Measurements from ENCODE around the gene CDK6.
A peak's percentile ranks its signal among the peaks of the same experiment; 100 is the strongest.

Gene CDK6

DNA sequence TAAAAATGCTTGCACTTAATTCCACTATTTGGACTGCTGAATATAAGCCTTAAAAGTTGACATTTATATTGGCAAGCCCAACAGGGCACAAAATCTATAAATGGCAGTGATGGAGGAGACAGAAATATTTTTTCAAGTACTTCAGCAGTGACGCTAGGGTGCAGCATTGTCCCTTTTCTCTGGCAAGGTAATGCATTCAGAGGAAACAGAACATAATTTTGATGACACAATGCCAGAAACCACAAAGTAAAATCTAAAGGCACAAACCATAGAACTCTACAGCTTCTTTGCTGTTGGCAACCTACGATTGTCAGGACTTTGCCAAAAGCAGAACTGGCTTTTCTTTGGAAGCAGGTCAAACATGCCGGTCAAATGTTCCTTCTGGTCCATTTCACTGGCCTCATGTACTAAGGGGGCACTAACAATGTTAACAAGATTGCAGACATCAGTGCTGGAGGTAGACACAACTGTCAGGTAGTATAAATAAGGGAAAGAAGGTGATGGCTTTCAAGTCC, 215.3 kb downstream of the CDK6 start:
- no peak overlapping the region for H3K4me3 ChIP-seq (ENCODE audit: low read depth, low read length, poor library complexity, severe bottlenecking)
- H3K9ac ChIP-seq (ENCODE audit: low read length) = peak overlapping the region; percentile 2; the same call in 1 of the 2 replicates
- H3K27me3 ChIP-seq (ENCODE audit: insufficient read depth, low read length) = no peaks in the 10 kb centered on the region
- H3F3A ChIP-seq (ENCODE audit: insufficient read depth, low read length) = no peaks in the 10 kb centered on the region
- no peak overlapping the region for H2AFZ ChIP-seq (ENCODE audit: low read length)
- peak overlapping the region; percentile 15; the same call in 1 of the 2 replicates for H3K4me2 ChIP-seq (ENCODE audit: low read length)
- peaks cover 26% of the 10 kb centered on the region; the same call in 1 of the 2 replicates for H3K36me3 ChIP-seq (ENCODE audit: insufficient read depth, low read length)
- H3K4me1 ChIP-seq (ENCODE audit: insufficient read depth, low read length, severe bottlenecking) = peaks cover 19% of the 10 kb centered on the region
- no peaks in the 10 kb centered on the region for H4K20me1 ChIP-seq (ENCODE audit: insufficient read depth, low read length)
- no peaks in the 10 kb centered on the region for H3K9me2 ChIP-seq (ENCODE audit: low read depth, low read length)
- peak overlapping the region; percentile 55 for H3K27ac ChIP-seq (ENCODE audit: low read depth, low read length, poor library complexity, severe bottlenecking)
- TF ChIP-seq, protein P1, sequence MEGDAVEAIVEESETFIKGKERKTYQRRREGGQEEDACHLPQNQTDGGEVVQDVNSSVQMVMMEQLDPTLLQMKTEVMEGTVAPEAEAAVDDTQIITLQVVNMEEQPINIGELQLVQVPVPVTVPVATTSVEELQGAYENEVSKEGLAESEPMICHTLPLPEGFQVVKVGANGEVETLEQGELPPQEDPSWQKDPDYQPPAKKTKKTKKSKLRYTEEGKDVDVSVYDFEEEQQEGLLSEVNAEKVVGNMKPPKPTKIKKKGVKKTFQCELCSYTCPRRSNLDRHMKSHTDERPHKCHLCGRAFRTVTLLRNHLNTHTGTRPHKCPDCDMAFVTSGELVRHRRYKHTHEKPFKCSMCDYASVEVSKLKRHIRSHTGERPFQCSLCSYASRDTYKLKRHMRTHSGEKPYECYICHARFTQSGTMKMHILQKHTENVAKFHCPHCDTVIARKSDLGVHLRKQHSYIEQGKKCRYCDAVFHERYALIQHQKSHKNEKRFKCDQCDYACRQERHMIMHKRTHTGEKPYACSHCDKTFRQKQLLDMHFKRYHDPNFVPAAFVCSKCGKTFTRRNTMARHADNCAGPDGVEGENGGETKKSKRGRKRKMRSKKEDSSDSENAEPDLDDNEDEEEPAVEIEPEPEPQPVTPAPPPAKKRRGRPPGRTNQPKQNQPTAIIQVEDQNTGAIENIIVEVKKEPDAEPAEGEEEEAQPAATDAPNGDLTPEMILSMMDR (IDR thresholded peaks at IDR 0.05; ENCODE audit: low read length) = peak; percentile 97
- no peak for TF ChIP-seq EZH2 (IDR thresholded peaks at IDR 0.05; ENCODE audit: borderline replicate concordance, low read length)
- H3K9me3 ChIP-seq (ENCODE audit: low read length) = peaks cover 5% of the 10 kb centered on the region
- no peaks in the 10 kb centered on the region for H3K79me2 ChIP-seq (ENCODE audit: insufficient read depth, low read length)

DNA sequence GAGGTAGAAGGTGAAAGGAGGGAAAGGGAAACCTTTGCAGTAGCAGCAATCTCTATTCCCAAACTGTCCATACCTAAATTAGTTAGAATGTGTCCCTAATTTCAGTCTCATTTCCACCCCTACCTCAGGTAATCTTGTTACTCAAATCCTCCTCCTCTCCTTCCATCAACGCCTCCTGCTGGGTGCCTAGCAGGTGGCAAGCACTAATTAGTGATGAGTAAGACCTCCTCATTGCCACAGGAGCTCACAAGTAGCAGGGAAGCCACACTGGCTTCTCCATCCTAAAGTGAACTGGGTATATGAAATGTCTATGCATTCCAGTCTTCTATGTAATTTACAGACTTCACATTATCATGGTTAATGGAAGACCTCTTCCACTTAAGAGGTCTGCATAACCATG, 220.5 kb downstream of the CDK6 start:
- Histone ChIP-seq H3K9me2 (ENCODE audit: low read depth, low read length) (no peaks in the 10 kb centered on the region), H2AFZ (ENCODE audit: low read length) (no peak overlapping the region), H3F3A (ENCODE audit: insufficient read depth, low read length) (no peaks in the 10 kb centered on the region), H3K9ac (ENCODE audit: low read length) (no peak overlapping the region), H3K79me2 (ENCODE audit: insufficient read depth, low read length) (no peaks in the 10 kb centered on the region), H3K4me3 (ENCODE audit: low read depth, low read length, poor library complexity, severe bottlenecking) (no peak overlapping the region), H3K27ac (ENCODE audit: low read depth, low read length, poor library complexity, severe bottlenecking) (no peak overlapping the region), H3K9me3 (ENCODE audit: low read length) (no peaks in the 10 kb centered on the region), H3K4me2 (ENCODE audit: low read length) (no peak overlapping the region), H3K36me3 (ENCODE audit: insufficient read depth, low read length) (peaks cover 43% of the 10 kb centered on the region; the same call in 1 of the 2 replicates), H3K4me1 (ENCODE audit: insufficient read depth, low read length, severe bottlenecking) (peaks cover 4% of the 10 kb centered on the region), H3K27me3 (ENCODE audit: insufficient read depth, low read length) (no peaks in the 10 kb centered on the region), H4K20me1 (ENCODE audit: insufficient read depth, low read length) (no peaks in the 10 kb centered on the region)
- no peak for TF ChIP-seq EZH2 (IDR thresholded peaks at IDR 0.05; ENCODE audit: borderline replicate concordance, low read length)
- TF ChIP-seq, protein P1 (IDR thresholded peaks at IDR 0.05; ENCODE audit: low read length) = no peak

GRCh38 chr7:92614660-92615174, 221.7 kb downstream of the CDK6 start:
- H3K9me3 ChIP-seq (ENCODE audit: low read length) = no peaks in the 10 kb centered on the region
- H3K27me3 ChIP-seq (ENCODE audit: insufficient read depth, low read length) = no peaks in the 10 kb centered on the region
- no peaks in the 10 kb centered on the region for H4K20me1 ChIP-seq (ENCODE audit: insufficient read depth, low read length)
- no peak overlapping the region for H3K4me3 ChIP-seq (ENCODE audit: low read depth, low read length, poor library complexity, severe bottlenecking)
- peaks cover 11% of the 10 kb centered on the region for H3K4me1 ChIP-seq (ENCODE audit: insufficient read depth, low read length, severe bottlenecking)
- no peaks in the 10 kb centered on the region for H3K79me2 ChIP-seq (ENCODE audit: insufficient read depth, low read length)
- no peak overlapping the region for H2AFZ ChIP-seq (ENCODE audit: low read length)
- no peak overlapping the region for H3K27ac ChIP-seq (ENCODE audit: low read depth, low read length, poor library complexity, severe bottlenecking)
- TF ChIP-seq, protein P1 (IDR thresholded peaks at IDR 0.05; ENCODE audit: low read length) = no peak
- TF ChIP-seq EZH2 (IDR thresholded peaks at IDR 0.05; ENCODE audit: borderline replicate concordance, low read length) = no peak
- H3K9ac ChIP-seq (ENCODE audit: low read length) = no peak overlapping the region
- H3F3A ChIP-seq (ENCODE audit: insufficient read depth, low read length) = no peaks in the 10 kb centered on the region
- no peak overlapping the region for H3K4me2 ChIP-seq (ENCODE audit: low read length)
- H3K9me2 ChIP-seq (ENCODE audit: low read depth, low read length) = no peaks in the 10 kb centered on the region
- peaks cover 43% of the 10 kb centered on the region; the same call in 1 of the 2 replicates for H3K36me3 ChIP-seq (ENCODE audit: insufficient read depth, low read length)

Data from OCI-LY1 (cell line).